ENCODE data around the gene TSFM.

TSFM gene

GRCh38 chr12:57782608-57783465 lies at the start of gene TSFM:
TSS of gene TSFM (plus strand) at chr12:57782787. CDS start at chr12:57782802, 15 bp downstream.
- DNase-seq, result peak; percentile 93

- DNase-seq, result no peak
Measured at GRCh38 chr12:57733928-57734327, 48.7 kb upstream of the TSFM start.

GRCh38 chr12:57734591-57734990 lies 48.0 kb upstream of the TSFM start:
- no peak for DNase-seq

GRCh38 chr12:57735198-57735855 lies 47.3 kb upstream of the TSFM start:
- DNase-seq, result peak; percentile 24

- no peak for DNase-seq
Measured at GRCh38 chr12:57735952-57736740, 46.4 kb upstream of the TSFM start.

- no peak for DNase-seq
Measured at GRCh38 chr12:57736741-57737466, 45.7 kb upstream of the TSFM start.

- DNase-seq, result peak; percentile 12
Measured at GRCh38 chr12:57737467-57738460, 44.8 kb upstream of the TSFM start.

GRCh38 chr12:57738661-57739237 lies 43.8 kb upstream of the TSFM start, which contains the start of gene AGAP2:
TSS of gene AGAP2 (minus strand) at chr12:57738742. CDS start at chr12:57738246, 496 bp downstream.
- peak; percentile 60 for DNase-seq

- DNase-seq, result no peak
Measured at GRCh38 chr12:57739387-57739786, 43.2 kb upstream of the TSFM start.

- DNase-seq, result no peak
Measured at GRCh38 chr12:57739914-57740538, 42.6 kb upstream of the TSFM start.

- no peak for DNase-seq
Measured at GRCh38 chr12:57740656-57741412, 41.8 kb upstream of the TSFM start.

- DNase-seq, result no peak
Measured at GRCh38 chr12:57741413-57741789, 41.2 kb upstream of the TSFM start.

- DNase-seq, result no peak
Measured at GRCh38 chr12:57741844-57742738, 40.5 kb upstream of the TSFM start.

- no peak for DNase-seq
Measured at GRCh38 chr12:57743769-57744168, 38.8 kb upstream of the TSFM start.

GRCh38 chr12:57744194-57744776 lies 38.3 kb upstream of the TSFM start:
- DNase-seq, result peak; percentile 77

- DNase-seq, result peak; percentile 95
Measured at GRCh38 chr12:57744777-57745484, 37.7 kb upstream of the TSFM start, which contains the start of gene TSPAN31. TSS of gene TSPAN31 (plus strand) at chr12:57745039. CDS start at chr12:57745155, 116 bp downstream.

GRCh38 chr12:57745485-57745881 lies 37.1 kb upstream of the TSFM start:
- no peak for DNase-seq

All from NCI-H2171 (cell line).